Neural cell (in vitro differentiated cells): ENCODE results near the gene TPSB2. TPM values are rescaled to one million over a fixed set of nuclear protein-coding genes. Genes with fewer than 3 reads are reported as not detected.

Experiments used
- H2AFZ ChIP-seq: fragments of 200-600, 300-800 bp; sonication (generic), shearing (Covaris generic); 2 replicates; pipeline ENCODE4 v1.6.0; 2014; ENCODE audit warnings: low read depth, mild to moderate bottlenecking, antibody characterized with exemption, low read length, moderate library complexity
- H3F3A ChIP-seq: fragments of 200-600 bp; shearing (Covaris generic); 2 replicates; pipeline ENCODE4 v1.6.1; 2016; ENCODE audit warnings: mild to moderate bottlenecking, moderate library complexity, mixed read lengths, antibody characterized with exemption, low read length; ENCODE audit not compliant: insufficient read depth, poor library complexity, severe bottlenecking
- H3K27ac ChIP-seq: fragments of 200-600, 300-800 bp; sonication (generic), shearing (Covaris generic); 2 replicates; pipeline ENCODE4 v1.5.1; 2014; ENCODE audit warnings: mild to moderate bottlenecking, low read length, moderate library complexity
- H3K27me3 ChIP-seq: fragments of 300-800, 200-600 bp; sonication (generic), shearing (Covaris generic); 2 replicates; pipeline ENCODE4 v1.6.0; 2014; ENCODE audit warnings: mild to moderate bottlenecking, low read depth, low read length, moderate library complexity; ENCODE audit not compliant: insufficient read depth
- H3K36me3 ChIP-seq: fragments of 300-800, 200-600 bp; sonication (generic), shearing (Covaris generic); 2 replicates; pipeline ENCODE4 v1.5.1; 2014; ENCODE audit warnings: mild to moderate bottlenecking, antibody characterized with exemption, low read length, moderate library complexity; ENCODE audit not compliant: insufficient read depth
- H3K4me2 ChIP-seq: fragments of 300-800, 200-600 bp; sonication (generic), shearing (Covaris generic); 2 replicates; pipeline ENCODE4 v1.6.0; 2014; ENCODE audit warnings: mild to moderate bottlenecking, low read length
- H3K4me3 ChIP-seq: fragments of 300-800, 200-600 bp; sonication (generic), shearing (Covaris generic); 2 replicates; pipeline ENCODE4 v1.5.1; 2014; ENCODE audit warnings: mild to moderate bottlenecking, low read length, moderate library complexity
- H3K79me2 ChIP-seq: fragments of 200-600 bp; shearing (Covaris generic); replicated peaks from 2 replicates; pipeline ENCODE4 v1.6.0; 2014; ENCODE audit warnings: mild to moderate bottlenecking, low read length, moderate library complexity; ENCODE audit not compliant: insufficient read depth
- H3K9ac ChIP-seq: fragments of 300-800, 200-600 bp; sonication (generic), shearing (Covaris generic); 2 replicates; pipeline ENCODE4 v1.6.1; 2016; ENCODE audit warnings: mild to moderate bottlenecking, low read length, mixed read lengths
- H3K9me2 ChIP-seq: fragments of 200-600 bp; shearing (Covaris generic); 2 replicates; pipeline ENCODE4 v1.6.1; 2016; ENCODE audit warnings: mild to moderate bottlenecking, low read length, mixed read lengths; ENCODE audit not compliant: insufficient read depth
- H3K9me3 ChIP-seq: fragments of 200-600, 300-800 bp; sonication (generic), shearing (Covaris generic); 2 replicates; pipeline ENCODE4 v1.6.1; 2016; ENCODE audit warnings: mild to moderate bottlenecking, mixed run types, low read length, moderate library complexity, mixed read lengths
- H4K20me1 ChIP-seq: fragments of 200-600 bp; shearing (Covaris generic); 2 replicates; pipeline ENCODE4 v1.6.1; 2016; ENCODE audit warnings: mild to moderate bottlenecking, mixed run types; ENCODE audit not compliant: insufficient read depth
- CTCF ChIP-seq: fragments of 450-650 bp; IDR thresholded peaks from 2 replicates; pipeline ENCODE4 v1.5.1; 2014; ENCODE audit warnings: antibody characterized with exemption, mild to moderate bottlenecking, moderate library complexity; ENCODE audit not compliant: poor library complexity, severe bottlenecking
- EP300 ChIP-seq: fragments of 450-650 bp; conservative IDR thresholded peaks from 2 replicates; pipeline ENCODE4 v1.6.1; 2014; ENCODE audit warnings: antibody characterized with exemption, mild to moderate bottlenecking, moderate library complexity; ENCODE audit not compliant: poor library complexity, severe bottlenecking
- EZH2 ChIP-seq: fragments of 200-600, 300-800 bp; shearing (Covaris generic), sonication (generic); IDR thresholded peaks from 2 replicates; pipeline ENCODE4 v1.6.1; 2014; ENCODE audit warnings: antibody characterized with exemption, low read length, borderline replicate concordance, mild to moderate bottlenecking; ENCODE audit not compliant: insufficient read depth, poor library complexity, severe bottlenecking
- MXI1 ChIP-seq: fragments of 450-650 bp; conservative IDR thresholded peaks from 2 replicates; pipeline ENCODE4 v1.6.1; 2014; ENCODE audit warnings: antibody characterized with exemption, mild to moderate bottlenecking; ENCODE audit not compliant: poor library complexity, severe bottlenecking
- POLR2AphosphoS5 ChIP-seq: IDR thresholded peaks from 2 replicates; pipeline ENCODE4 v1.6.1; 2012
- RAD21 ChIP-seq: fragments of 450-650 bp; conservative IDR thresholded peaks from 2 replicates; pipeline ENCODE4 v1.6.1; 2014; ENCODE audit warnings: antibody characterized with exemption, mild to moderate bottlenecking, moderate library complexity
- SMC3 ChIP-seq: fragments of 450-650 bp; conservative IDR thresholded peaks from 2 replicates; pipeline ENCODE4 v1.6.1; 2014; ENCODE audit warnings: antibody characterized with exemption, mild to moderate bottlenecking, moderate library complexity; ENCODE audit not compliant: poor library complexity
- TAF1 ChIP-seq: IDR thresholded peaks from 2 replicates; pipeline ENCODE4 v1.6.1; 2012; ENCODE audit warnings: low read depth
- polyA plus RNA-seq: library from polyadenylated mRNA; depleted of rRNA; stranded (reverse); fragments of >200 nt; gene quantifications from 2 replicates; pipeline ENCODE4 v1.2.3, GENCODE V29; 2014
- TF ChIP-seq, protein P1 (sequence below): IDR thresholded peaks from 2 replicates; pipeline ENCODE4 v1.6.1; 2012; ENCODE audit warnings: borderline replicate concordance

TPSB2 gene
- polyA plus RNA-seq, 1 donor from 2014 or later = not detected

DNA sequence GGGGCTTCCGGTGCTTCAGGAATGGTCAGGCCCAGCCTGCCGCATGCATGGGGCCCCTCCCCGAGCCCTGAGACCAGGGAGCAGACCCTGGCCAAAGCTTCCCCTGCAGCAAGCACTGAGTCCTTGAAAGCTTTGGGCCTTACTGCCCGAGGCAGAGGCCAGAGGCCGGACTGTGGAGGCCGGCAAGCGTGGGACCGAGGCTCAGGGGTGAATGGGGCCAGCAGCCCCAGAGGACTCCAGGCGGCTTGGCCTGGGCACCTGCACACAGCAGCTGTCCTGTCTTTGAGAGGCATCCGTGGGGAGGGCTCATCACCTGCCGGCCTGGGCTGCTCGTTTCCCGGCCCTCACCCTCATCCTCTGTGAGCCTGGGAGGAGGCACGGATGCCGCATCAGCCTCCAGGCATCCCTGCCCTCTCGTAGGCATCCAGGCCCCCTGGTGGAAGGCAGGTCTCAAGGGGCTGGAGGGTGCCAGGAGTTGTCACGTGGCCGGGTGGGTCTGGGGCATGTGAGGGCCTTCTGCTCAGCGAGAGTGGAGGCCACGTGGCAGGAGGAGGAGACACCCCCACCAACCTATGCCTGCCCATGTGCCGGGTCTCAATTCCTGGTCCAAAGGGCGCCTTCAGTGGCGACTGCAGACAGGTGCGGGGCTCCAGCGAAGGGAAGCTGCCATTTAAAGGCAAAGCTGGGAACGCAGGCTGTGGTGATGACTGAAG is 45.7 kb downstream of the TPSB2 start:
- H3K36me3 ChIP-seq = no peaks in the 10 kb centered on the region
- no peaks in the 10 kb centered on the region for H4K20me1 ChIP-seq
- H2AFZ ChIP-seq = no peak overlapping the region
- no peaks in the 10 kb centered on the region for H3K9me2 ChIP-seq
- no peaks in the 10 kb centered on the region for H3F3A ChIP-seq
- no peak overlapping the region for H3K4me3 ChIP-seq
- no peaks in the 10 kb centered on the region for H3K9me3 ChIP-seq
- H3K4me2 ChIP-seq = no peak overlapping the region
- H3K27ac ChIP-seq = peak overlapping the region; percentile 28
- H3K79me2 ChIP-seq = no peaks in the 10 kb centered on the region
- H3K9ac ChIP-seq = no peak overlapping the region
- H3K27me3 ChIP-seq = no peaks in the 10 kb centered on the region
- no peak for TF ChIP-seq RAD21
- no peak for TF ChIP-seq CTCF
- TF ChIP-seq SMC3 = no peak
- no peak for TF ChIP-seq MXI1
- TF ChIP-seq, protein P1, sequence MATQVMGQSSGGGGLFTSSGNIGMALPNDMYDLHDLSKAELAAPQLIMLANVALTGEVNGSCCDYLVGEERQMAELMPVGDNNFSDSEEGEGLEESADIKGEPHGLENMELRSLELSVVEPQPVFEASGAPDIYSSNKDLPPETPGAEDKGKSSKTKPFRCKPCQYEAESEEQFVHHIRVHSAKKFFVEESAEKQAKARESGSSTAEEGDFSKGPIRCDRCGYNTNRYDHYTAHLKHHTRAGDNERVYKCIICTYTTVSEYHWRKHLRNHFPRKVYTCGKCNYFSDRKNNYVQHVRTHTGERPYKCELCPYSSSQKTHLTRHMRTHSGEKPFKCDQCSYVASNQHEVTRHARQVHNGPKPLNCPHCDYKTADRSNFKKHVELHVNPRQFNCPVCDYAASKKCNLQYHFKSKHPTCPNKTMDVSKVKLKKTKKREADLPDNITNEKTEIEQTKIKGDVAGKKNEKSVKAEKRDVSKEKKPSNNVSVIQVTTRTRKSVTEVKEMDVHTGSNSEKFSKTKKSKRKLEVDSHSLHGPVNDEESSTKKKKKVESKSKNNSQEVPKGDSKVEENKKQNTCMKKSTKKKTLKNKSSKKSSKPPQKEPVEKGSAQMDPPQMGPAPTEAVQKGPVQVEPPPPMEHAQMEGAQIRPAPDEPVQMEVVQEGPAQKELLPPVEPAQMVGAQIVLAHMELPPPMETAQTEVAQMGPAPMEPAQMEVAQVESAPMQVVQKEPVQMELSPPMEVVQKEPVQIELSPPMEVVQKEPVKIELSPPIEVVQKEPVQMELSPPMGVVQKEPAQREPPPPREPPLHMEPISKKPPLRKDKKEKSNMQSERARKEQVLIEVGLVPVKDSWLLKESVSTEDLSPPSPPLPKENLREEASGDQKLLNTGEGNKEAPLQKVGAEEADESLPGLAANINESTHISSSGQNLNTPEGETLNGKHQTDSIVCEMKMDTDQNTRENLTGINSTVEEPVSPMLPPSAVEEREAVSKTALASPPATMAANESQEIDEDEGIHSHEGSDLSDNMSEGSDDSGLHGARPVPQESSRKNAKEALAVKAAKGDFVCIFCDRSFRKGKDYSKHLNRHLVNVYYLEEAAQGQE = no peak
- TF ChIP-seq POLR2AphosphoS5 = no peak
- no peak for TF ChIP-seq EZH2
- TF ChIP-seq EP300 = no peak
- TF ChIP-seq TAF1 = no peak

GRCh38 chr16:1182950-1183907 is 46.8 kb downstream of the TPSB2 start:
- peak overlapping the region; percentile 28 for H3K27ac ChIP-seq
- no peaks in the 10 kb centered on the region for H3K9me3 ChIP-seq
- peak overlapping the region; percentile 44 for H3K4me3 ChIP-seq
- H3F3A ChIP-seq = no peaks in the 10 kb centered on the region
- no peaks in the 10 kb centered on the region for H3K27me3 ChIP-seq
- no peak overlapping the region for H3K4me2 ChIP-seq
- H2AFZ ChIP-seq = no peak overlapping the region
- H3K9ac ChIP-seq = peak overlapping the region; percentile 20
- no peaks in the 10 kb centered on the region for H3K36me3 ChIP-seq
- no peaks in the 10 kb centered on the region for H3K79me2 ChIP-seq
- H4K20me1 ChIP-seq = no peaks in the 10 kb centered on the region
- TF ChIP-seq EZH2 = no peak
- no peak for TF ChIP-seq MXI1
- TF ChIP-seq CTCF = no peak
- TF ChIP-seq TAF1 = no peak
- no peak for TF ChIP-seq SMC3
- no peak for TF ChIP-seq POLR2AphosphoS5
- no peak for TF ChIP-seq RAD21
- H3K9me2 ChIP-seq = no peaks in the 10 kb centered on the region
